HG02938 (cell line): Measurements from ENCODE around the gene ADAM12.
"Not testable (repeated sequence)": the region's sequence is repeated elsewhere in the genome, so short reads cannot be mapped to it uniquely, and the experiment has no call there.

Experiments used
- ATAC-seq: cut with Tn5 transposase; IDR thresholded peaks from one replicate; pipeline ENCODE4 v1.9.1; 2021; ENCODE audit warnings: mild to moderate bottlenecking, moderate library complexity; ENCODE audit not compliant: unreplicated experiment

Gene ADAM12

DNA sequence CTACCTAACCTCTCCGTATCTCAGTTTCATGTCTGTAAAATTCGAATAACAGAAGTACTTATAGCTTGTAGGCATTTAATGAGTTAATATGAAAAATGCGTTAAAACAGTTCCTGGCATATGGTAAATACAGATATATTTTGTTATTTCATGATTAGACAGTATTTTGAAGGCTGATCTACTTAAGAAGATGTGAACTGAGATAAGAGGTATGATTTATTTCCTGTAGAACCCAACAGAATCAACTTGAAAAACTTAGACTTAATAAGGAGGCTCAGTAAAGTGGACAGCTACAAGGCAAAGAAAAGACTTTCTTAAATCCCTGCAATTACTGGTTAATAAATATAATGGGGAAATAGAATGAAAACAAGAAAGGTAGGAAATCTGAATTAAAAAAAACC lies 388.6 kb downstream of the ADAM12 start:
- no peak for ATAC-seq

DNA sequence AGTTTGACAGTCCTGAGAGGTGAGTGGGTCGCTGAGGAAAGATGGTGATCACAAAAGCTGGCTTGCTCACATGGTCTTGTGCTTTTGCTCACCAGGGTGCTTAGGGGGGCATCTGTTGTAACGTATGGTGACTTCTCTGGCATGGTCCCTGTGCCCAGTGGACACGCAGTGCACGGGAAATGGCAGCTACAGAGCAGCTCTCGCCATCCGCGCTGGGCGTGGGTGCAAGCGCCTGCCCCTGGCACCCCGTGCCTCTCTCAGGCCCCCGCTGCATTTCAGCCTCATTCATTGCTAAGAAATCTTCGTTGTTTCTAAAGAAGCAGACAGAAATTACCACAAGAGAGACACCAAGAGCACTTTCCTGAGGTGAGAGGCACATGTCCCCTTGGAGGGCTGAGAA lies 390.7 kb downstream of the ADAM12 start:
- ATAC-seq: no peak

DNA sequence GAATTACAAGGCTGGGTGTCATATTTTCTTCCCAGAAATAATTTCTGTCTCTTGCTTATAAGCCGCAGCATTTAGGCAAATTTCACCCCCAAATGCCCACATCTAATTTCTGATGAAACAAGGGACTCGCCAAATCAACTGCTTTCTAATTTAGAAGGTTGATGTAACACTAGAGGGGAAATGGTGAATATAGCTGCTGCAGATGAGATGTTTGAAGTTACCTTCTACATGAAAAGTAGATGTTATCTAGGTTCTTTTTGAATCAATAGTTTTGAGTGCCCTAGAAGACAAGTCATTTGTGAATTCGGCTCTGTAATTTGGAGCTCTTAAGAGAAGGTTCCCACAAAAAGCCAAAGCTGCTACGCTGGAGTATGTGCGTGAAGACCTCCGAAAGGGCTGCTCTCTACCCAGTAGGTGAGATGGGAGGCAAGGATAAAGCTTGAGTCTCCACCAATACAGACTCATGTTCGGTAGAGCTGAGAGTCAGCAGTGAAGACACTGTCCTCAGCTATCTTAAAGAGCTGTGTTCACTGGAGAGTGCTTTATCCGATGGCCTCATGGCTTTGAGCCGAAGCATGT lies 392.5 kb downstream of the ADAM12 start:
- ATAC-seq: no peak

DNA sequence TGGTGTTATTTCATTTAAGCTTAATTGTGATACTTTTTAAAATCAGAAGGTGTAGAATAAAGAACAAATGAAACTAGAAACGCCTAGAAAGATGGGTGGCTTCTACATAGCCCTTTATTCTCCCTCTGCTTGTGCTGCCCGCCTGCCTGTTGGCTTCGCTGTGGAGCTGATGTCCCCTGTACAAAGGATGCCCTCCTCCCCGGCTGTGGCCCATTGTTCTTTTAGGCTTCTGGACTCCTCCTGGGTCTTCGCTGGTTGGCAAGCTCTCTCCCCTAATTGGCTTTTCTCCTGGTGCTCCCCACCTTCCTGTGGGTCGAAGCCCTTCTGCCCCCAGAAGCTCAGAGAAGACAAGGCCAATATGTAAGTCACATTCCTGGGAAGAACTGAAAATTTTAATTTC lies 393.7 kb downstream of the ADAM12 start:
- no peak for ATAC-seq

DNA sequence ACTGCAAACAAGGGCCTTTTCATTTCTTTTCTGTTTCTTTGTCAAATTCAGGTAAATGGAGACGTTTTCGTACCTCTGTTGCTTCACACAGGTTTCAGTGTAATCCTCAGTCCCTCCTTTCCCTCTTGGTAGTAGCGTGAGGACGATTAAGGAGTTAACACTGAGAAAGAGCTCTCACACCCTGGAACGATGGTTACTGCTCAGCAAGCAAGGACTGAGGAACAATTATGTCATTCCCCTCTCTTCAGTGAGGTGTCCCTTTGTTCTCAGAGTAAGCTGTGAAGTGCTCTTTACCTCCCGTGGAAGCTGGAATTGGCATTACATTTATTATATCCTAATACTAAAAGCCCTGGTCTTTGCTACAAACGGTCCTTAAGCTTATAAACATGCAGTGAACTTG lies 396.0 kb downstream of the ADAM12 start:
- no peak for ATAC-seq

DNA sequence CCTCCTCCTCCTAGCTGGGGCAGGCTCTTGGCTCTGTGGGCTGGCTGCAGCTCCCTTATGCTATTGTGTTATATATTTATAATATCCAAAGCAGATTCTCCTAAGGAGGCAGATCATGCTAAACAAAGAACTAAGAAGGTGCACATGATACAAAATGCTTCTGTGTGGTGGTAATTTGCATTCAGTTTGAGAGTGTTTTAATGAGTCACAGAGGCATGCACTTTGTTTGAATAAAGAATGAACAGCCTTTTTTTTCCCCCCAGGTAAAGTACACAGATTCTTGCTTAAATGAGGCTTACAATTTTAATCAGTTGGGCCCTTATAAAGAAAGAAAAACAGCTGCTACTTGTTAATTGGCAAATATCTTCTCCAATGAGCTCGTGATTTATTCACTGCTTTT lies 396.9 kb downstream of the ADAM12 start:
- no peak for ATAC-seq

DNA sequence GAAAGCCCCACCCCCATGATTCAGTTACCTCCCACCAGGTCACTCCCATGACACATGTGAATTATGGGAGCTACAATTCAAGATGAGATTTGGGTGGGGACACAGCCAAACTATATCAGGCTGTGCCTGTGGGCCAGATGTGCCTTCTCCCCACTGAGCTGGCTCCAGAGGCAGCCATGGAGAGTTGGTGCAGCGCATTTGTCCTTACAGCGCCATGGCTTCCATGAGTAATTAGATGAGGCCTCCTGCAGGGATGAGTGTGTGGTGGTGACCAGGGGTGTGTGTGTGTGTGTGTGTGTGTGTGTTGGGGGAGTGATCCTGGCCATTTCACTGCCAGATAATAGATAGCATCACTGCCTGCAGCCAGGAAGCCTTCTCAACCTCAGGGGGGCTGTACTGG lies 397.3 kb downstream of the ADAM12 start:
- no peak for ATAC-seq

DNA sequence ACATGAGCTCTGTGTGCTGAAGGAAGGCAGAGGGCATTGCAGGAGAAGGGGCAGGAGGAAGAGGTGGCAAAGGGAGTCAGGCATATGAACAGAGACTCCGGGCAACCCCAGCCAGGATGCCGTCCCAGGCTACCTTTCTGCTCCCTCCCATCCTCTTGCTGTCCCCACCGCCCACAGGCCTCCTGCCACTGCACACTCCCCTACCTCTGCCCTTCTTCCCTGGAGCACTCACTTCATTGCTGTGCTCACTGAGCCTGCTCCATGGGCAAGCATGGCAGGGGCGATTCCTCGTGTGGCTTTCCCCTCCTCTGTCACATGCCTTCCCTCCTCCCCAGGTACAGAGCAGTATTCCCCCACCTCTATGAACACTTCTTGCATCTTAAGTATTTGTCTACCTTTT lies 398.5 kb downstream of the ADAM12 start:
- ATAC-seq: no peak

DNA sequence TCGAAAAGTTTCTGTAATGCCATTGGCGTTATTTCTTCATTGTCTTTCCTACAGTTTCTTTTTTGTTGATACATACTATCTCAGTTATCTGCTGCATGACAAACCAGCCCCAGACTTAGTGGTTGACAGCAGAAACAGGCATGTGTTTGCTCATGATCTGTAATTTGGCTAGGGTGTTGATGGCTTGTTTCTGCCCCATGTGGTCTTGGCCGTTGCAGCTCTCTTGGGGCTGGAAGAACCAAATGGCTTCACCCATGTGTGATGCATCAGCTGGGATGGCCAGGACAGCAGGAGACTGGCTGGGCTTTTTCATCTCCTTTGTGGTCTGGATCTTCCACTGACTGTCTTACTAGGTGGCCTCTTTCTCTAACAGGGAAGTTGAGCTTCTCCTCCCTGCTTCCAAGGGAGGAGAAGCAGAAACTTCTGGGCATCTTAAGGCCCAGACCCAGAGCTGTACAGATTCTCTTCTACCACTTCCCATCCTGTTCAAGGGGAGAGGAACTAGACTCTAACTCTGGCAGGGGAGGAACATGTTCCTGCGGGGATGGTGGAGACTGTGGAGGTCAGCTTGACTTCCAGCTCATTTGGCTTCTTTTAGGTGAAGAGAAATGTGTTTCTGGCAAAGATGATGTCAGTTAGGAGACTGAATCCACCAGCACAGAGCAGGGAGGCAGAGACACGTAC lies 402.6 kb downstream of the ADAM12 start:
- ATAC-seq: no peak

DNA sequence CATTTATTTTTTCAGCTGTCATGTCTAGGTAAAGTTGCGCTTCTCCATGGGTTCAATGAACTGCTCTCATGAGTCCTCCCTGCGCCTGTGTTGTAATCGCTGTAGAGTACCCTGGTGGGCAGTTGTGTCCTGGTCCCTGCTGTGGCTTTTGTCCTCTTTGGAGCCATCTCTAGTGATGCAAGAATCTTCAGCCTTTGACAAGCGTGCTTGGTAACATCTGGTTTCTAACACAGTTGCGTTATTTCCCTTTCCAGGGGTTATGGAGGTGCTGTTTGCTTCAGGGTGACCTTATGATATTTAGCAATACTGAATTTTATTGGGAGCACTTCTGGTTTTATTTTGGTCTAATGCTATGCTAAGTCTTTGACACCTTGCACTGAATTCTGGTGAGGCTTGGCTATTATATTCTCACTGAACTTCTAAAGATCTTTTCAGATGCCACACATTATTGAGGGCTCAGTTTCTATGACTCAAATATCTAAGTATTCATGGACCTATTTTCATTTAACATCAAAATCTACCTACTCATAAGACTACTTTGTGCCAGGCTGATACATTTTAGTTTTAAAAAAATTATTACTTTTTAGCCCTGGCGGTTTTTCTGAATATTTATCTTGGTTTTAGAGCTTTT lies 403.3 kb downstream of the ADAM12 start:
- ATAC-seq: no peak

DNA sequence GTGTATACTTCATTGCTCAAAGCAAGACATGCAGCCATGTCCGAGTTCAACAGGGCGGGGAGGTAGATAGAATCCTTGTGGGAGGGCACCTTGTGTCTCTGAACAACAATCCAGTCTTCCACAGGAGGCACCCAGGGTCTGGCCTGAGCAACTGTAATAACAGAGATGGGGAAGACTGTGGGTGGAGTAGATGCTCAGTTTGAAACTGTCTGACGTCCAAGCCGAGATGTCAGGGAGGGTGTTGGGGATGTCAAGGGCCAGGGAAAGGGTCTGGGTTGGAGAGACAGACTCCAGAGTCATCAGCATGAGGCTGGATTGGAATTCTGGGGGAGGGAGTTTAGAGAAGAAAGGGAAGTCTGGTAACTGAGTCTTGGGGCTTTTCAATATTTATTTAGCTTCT lies 403.9 kb downstream of the ADAM12 start:
- no peak for ATAC-seq

DNA sequence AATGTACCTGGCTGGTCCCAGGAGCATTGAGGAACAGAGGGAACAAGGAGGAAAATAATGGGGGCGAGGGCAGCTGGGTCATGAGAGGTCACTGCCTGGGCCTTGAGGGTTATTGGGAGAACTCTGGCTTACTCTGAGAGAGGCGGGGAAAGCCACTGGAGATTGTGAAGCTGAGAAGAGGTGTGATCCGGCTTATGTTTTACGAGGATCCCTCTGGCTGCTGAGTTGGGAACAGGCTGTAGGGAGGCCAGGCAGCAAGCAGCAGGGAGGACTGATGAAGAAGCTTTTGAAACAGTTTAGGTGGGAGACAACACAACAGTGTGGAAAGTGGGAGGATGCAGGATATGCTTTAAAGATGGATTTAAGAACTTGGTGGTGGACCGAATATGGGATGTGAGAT lies 404.6 kb downstream of the ADAM12 start:
- no peak for ATAC-seq

DNA sequence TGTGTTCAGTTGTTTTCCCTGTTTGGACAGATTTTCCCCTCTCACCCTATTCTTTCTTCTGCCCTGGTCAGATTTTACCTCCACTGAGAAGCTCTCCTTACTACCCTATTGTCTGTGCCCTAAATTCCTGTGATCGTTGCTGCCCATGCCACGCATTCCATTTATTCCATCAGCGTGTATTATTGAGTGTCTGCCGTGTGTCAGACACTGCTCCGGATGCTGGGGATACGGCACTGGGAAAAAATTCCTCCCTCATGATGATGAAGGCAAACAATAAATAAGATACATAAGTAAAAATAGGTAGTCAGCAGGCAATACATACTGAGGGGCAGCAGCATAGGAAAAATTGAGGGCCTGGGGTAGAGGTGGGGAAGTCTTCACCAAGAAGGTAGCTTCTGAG lies 405.1 kb downstream of the ADAM12 start:
- no peak for ATAC-seq

DNA sequence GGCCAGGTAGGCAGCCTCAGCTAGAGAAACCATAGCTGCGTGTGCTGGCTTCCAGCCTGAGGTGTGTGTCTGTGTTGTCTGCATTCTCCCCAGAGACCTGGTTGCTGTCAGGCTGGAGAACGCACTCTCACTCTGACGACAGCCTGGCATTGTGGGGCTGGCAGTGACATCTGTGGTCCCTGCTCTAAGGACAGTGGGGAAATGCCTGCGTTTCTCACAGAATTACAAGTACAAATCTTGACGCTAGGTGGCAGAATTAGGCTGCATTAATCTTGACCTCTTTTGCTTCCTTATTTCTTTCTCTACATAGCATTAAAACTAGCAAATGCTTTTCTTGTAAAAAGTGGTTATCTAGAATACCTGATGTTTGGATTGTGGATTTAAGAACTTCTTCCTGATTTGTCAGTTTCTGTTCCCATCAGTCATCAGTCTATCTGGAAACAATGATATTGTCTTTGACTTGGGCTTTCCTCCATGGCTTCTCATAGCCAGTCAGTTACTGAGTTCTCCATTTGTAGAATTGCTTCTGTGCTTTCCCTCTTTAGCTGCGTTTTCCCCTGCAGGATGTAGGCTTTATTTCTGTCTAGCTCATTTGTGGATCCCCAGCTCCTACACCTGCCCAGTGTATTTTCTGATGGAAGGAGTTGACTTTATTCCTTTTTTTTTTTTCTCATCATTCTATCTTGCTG lies 405.9 kb downstream of the ADAM12 start:
- ATAC-seq: peak; percentile 48

DNA sequence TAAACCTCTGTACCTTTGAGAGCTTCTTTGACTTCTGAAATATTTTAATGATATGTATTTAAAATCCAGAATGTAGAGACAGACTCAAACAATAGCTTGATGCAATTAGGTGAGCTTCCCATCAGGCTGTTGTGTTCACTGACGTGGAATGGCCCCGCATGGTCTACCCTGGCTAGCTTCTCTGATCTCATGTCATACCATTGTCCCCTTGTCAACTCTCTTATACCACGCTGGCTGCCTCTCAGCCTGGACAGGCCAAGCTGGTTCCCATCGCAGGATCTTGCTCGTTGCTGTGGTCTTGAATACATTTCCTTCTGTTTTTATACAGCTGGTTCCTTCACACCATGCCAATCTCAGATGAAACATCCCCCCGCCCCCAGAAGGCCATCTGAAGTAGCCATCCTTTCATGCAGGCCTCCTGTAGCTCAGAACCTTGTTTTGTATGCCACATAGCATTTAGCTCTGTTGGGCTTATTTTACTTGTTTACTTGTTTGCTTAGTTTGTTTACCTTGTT lies 407.7 kb downstream of the ADAM12 start:
- ATAC-seq: no peak

DNA sequence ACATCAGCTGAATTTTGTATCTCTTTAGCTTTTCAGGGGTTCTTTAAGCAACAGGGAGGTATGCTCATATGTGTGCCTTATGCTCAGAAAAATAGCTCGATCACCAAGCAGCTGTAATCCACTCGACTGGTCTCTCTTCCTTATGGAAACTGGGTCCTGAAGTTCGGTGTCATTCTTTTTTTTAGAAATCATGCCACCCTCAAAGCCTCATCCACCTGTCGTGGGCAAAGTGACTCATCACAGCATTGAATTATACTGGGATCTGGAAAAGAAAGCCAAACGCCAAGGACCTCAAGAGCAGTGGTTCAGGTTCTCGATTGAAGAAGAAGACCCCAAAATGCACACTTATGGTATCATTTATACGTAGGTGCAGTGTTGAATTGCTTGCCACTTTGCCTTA lies 408.3 kb downstream of the ADAM12 start:
- no peak for ATAC-seq

DNA sequence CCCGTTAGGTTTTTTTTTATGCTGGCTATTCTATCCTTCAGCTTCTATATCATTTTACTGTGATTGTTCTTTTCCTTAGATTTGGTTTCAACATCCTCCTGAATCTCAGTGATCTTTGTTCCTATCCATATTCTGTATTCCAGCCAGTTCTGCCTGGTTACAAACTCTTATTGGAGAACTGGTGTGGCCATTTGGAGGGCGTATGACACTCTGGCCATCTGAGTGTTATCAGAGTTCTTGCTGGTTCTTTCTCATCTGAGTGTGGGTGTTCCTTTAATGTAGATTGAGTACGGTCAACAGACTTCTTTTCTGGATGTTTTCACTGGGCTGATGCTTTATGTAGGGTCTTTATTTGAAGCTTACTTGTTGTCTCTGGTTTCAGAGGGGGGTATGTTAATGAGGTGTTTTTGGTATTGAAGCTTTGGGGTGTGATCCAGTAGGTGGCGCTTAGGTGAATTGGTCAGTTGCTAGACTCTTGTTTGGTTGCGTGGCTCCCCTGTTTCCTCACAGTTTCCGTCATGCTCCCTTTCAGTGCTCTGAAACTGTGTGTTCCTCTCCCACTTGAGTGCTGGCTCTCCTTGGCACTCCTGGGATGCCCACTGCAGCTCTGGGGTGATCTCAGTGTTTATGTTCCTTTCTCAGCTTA lies 411.2 kb downstream of the ADAM12 start:
- ATAC-seq: peak; percentile 47

DNA sequence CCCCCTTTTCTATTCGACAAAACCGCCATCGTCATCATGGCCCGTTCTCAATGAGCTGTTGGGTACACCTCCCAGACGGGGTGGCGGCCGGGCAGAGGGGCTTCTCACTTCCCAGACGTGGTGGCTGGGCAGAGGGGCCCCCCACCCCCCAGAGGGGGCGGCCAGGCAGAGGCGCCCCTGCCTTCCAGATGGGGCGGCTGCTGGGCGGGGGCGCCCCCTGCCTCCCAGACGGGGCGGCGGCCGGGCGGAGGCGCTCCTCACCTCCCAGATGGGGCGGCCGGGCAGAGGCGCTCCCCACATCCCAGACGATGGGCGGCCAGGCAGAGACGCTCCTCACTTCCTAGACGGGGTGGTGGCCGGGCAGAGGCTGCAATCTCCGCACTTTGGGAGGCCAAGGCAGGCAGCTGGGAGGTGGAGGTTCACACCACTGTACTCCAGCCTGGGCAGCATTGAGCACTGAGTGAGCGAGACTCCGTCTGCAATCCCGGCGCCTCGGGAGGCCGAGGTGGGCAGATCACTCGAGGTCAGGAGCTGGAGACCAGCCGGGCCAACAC lies 418.1 kb downstream of the ADAM12 start:
- not testable (repeated sequence) for ATAC-seq

DNA sequence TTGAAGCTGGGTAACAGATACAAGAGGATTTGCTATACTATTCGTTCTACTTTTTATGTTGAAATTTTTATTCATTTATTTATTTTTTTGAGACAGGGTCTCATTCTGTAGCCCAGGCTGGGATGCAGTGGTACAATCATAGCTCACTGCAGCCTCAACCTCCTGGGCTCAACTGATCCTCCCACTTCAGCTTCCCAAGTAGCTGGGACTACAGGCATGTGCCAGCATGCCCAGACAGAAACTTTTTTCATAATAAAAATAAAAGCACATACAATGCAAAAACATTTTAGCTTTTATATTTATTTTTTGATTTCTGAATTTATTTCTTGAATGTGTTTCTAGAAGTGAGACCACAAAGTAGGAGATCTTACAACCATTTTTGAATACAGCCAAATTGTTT lies 420.7 kb downstream of the ADAM12 start:
- ATAC-seq: no peak

DNA sequence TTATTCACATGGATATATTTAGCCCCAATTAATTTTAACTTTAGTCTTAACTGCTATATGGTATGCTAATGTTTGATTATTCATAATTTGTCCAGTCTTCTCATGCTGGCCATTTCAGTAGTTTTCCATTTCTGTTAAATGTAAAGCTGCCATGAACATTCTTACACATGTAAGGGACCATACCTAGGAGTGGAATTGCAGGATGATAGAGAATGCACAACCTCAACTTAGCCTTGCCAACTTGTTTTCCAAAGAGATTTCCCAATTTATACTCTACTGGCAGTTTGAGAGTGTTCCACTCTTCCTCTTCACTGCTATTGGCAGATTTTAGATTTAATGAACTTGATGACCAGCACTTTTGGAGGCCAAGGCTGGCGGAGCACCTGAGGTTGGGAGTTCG lies 423.7 kb downstream of the ADAM12 start:
- ATAC-seq: no peak
